Neural cell (in vitro differentiated cells): Measurements from ENCODE around the gene KCNJ6.

ENCODE experiments used
- EP300 ChIP-seq: fragments of 450-650 bp; conservative IDR thresholded peaks from 2 replicates; pipeline ENCODE4 v1.6.1; 2014; ENCODE audit warnings: antibody characterized with exemption, mild to moderate bottlenecking, moderate library complexity; ENCODE audit not compliant: poor library complexity, severe bottlenecking
- EZH2 ChIP-seq: fragments of 200-600, 300-800 bp; shearing (Covaris generic), sonication (generic); IDR thresholded peaks from 2 replicates; pipeline ENCODE4 v1.6.1; 2014; ENCODE audit warnings: antibody characterized with exemption, low read length, borderline replicate concordance, mild to moderate bottlenecking; ENCODE audit not compliant: insufficient read depth, poor library complexity, severe bottlenecking
- MXI1 ChIP-seq: fragments of 450-650 bp; conservative IDR thresholded peaks from 2 replicates; pipeline ENCODE4 v1.6.1; 2014; ENCODE audit warnings: antibody characterized with exemption, mild to moderate bottlenecking; ENCODE audit not compliant: poor library complexity, severe bottlenecking
- RAD21 ChIP-seq: fragments of 450-650 bp; conservative IDR thresholded peaks from 2 replicates; pipeline ENCODE4 v1.6.1; 2014; ENCODE audit warnings: antibody characterized with exemption, mild to moderate bottlenecking, moderate library complexity
- SMC3 ChIP-seq: fragments of 450-650 bp; conservative IDR thresholded peaks from 2 replicates; pipeline ENCODE4 v1.6.1; 2014; ENCODE audit warnings: antibody characterized with exemption, mild to moderate bottlenecking, moderate library complexity; ENCODE audit not compliant: poor library complexity
- TF ChIP-seq, protein P1 (sequence below): fragments of 450-650 bp; IDR thresholded peaks from 2 replicates; pipeline ENCODE4 v1.5.1; 2014; ENCODE audit warnings: antibody characterized with exemption, mild to moderate bottlenecking, moderate library complexity; ENCODE audit not compliant: poor library complexity, severe bottlenecking

DNA sequence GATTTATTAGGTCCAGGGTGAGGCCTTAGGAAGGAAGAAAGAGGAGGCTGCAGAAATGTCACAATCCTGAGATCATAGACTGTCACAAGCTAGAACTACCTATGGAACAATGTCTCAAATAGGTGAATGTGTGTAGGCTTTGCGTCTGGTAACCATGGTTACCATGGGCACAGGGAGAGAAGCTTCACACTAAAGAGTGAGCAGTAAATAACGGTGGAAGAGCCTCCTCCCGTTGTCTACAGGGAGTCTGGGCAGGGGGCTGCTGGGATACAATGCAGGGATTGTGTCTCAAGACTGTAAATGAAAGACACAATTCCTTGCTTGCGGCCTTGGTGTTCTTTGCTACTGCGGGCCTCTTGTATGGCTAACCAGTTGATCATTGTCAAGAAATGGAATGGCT, 28.2 kb upstream of the KCNJ6 start:
- no peak for TF ChIP-seq RAD21
- peak; percentile 71 for TF ChIP-seq EP300
- TF ChIP-seq, protein P1, sequence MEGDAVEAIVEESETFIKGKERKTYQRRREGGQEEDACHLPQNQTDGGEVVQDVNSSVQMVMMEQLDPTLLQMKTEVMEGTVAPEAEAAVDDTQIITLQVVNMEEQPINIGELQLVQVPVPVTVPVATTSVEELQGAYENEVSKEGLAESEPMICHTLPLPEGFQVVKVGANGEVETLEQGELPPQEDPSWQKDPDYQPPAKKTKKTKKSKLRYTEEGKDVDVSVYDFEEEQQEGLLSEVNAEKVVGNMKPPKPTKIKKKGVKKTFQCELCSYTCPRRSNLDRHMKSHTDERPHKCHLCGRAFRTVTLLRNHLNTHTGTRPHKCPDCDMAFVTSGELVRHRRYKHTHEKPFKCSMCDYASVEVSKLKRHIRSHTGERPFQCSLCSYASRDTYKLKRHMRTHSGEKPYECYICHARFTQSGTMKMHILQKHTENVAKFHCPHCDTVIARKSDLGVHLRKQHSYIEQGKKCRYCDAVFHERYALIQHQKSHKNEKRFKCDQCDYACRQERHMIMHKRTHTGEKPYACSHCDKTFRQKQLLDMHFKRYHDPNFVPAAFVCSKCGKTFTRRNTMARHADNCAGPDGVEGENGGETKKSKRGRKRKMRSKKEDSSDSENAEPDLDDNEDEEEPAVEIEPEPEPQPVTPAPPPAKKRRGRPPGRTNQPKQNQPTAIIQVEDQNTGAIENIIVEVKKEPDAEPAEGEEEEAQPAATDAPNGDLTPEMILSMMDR: no peak
- TF ChIP-seq EZH2: no peak
- TF ChIP-seq SMC3: no peak
- no peak for TF ChIP-seq MXI1
